ENCODE data around the gene EVA1B.

Gene EVA1B

DNA sequence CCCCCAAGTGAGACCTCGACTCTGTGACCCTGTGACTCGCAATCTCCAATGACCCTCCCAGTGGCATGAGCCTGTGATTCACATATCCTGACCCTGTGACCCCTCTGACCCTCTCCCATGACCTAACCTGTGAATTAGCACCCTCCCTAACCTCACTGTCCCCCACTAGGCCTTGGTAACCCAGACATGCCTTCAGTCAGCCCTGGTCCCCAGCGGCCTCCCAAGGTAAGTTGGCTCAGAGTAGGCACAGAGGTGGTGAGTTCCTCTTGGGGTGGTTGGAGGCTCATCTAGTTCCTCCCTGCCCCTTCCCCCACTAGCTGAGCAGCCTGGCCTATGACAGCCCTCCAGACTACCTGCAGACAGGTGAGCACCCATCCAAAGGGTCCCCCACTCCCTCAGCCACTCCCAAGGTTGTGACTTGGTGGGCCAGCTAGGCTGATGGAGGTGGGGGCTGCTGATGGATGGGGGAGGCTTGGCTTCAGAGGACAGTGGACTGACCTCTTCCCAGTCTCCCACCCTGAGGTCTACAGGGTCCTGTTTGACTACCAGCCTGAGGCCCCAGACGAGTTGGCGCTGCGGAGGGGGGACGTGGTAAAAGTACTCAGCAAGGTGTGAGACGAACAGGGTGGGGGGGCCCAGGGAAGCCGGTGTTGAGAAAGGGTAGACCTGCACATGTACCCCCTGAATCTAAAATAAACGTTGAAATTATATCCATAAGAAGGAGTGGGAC lies 15.7 kb downstream of the EVA1B start:
- peak overlapping the region; percentile 20 to 66; a peak in 3 of 4 replicates for H3K4me3 ChIP-seq (ENCODE audit: low read depth in 1 of 2, low read length in 2 of 2)
- H3K9me3 ChIP-seq (ENCODE audit: insufficient read depth, low read length, severe bottlenecking) = no peaks in the 10 kb centered on the region
- DNase-seq = no peak
- peak overlapping the region; percentile 82 for H2AFZ ChIP-seq (ENCODE audit: low read depth, low read length)
- no peaks in the 10 kb centered on the region for H3K79me2 ChIP-seq (ENCODE audit: insufficient read depth, low read length)
- H3K27ac ChIP-seq (ENCODE audit: low read length) = no peak overlapping the region; the same call in 1 of the 2 replicates
- 0 out of 2 replicates have a peak, but pooled peaks cover 3% of the 10 kb centered on the region for H4K20me1 ChIP-seq (ENCODE audit: insufficient read depth, low read length)
- H3K4me2 ChIP-seq (ENCODE audit: insufficient read depth, low read length) = peak overlapping the region; percentile 90
- peaks cover 13% of the 10 kb centered on the region for H3K36me3 ChIP-seq (ENCODE audit: insufficient read depth, low read length)
- no peak for TF ChIP-seq EZH2 (IDR thresholded peaks at IDR 0.05; ENCODE audit: borderline replicate concordance, low read depth, low read length, severe bottlenecking)
- TF ChIP-seq, protein P1, sequence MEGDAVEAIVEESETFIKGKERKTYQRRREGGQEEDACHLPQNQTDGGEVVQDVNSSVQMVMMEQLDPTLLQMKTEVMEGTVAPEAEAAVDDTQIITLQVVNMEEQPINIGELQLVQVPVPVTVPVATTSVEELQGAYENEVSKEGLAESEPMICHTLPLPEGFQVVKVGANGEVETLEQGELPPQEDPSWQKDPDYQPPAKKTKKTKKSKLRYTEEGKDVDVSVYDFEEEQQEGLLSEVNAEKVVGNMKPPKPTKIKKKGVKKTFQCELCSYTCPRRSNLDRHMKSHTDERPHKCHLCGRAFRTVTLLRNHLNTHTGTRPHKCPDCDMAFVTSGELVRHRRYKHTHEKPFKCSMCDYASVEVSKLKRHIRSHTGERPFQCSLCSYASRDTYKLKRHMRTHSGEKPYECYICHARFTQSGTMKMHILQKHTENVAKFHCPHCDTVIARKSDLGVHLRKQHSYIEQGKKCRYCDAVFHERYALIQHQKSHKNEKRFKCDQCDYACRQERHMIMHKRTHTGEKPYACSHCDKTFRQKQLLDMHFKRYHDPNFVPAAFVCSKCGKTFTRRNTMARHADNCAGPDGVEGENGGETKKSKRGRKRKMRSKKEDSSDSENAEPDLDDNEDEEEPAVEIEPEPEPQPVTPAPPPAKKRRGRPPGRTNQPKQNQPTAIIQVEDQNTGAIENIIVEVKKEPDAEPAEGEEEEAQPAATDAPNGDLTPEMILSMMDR (IDR thresholded peaks at IDR 0.05; ENCODE audit: borderline replicate concordance, extremely low read depth, low read length, poor library complexity, severe bottlenecking) = no peak
- no peaks in the 10 kb centered on the region for H3K27me3 ChIP-seq (ENCODE audit: insufficient read depth, low read length, poor library complexity)
- H3K4me1 ChIP-seq (ENCODE audit: insufficient read depth, low read length) = peaks cover 23% of the 10 kb centered on the region
- H3K9ac ChIP-seq (ENCODE audit: low read depth, low read length) = peak overlapping the region; percentile 63
- ATAC-seq (ENCODE audit: insufficient read depth, low read depth) = no peak

DNA sequence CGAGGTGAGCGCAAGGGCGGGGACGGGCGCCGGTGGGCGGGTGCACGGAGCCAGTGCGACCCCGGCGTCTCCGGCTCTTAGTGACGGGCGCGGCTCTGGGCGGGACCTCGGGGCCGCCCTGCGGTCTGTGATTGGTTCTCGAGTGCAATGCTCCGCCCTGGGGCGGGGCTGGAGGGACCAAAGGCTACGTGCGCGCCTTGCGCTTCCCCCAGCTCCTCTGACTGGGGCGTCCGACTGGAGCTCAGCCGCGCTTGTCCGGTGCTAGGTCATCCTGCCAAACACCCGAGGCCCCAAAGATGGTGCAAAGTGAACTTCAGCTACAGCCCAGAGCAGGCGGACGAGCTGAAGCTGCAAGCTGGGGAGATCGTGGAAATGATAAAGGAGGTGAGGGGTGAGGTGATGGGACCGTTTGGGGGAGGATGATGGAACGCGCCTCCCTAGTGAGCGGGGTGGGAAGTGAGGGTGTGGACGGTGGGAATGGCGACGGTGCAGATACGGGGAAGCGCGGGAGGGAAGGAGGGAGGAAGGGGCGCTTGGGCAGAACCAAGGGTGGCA lies 16.5 kb downstream of the EVA1B start:
- TF ChIP-seq, protein P1 (IDR thresholded peaks at IDR 0.05; ENCODE audit: borderline replicate concordance, extremely low read depth, low read length, poor library complexity, severe bottlenecking) = no peak
- no peak for TF ChIP-seq EZH2 (IDR thresholded peaks at IDR 0.05; ENCODE audit: borderline replicate concordance, low read depth, low read length, severe bottlenecking)
- peak overlapping the region; percentile 82 for H2AFZ ChIP-seq (ENCODE audit: low read depth, low read length)
- peaks cover 21% of the 10 kb centered on the region for H3K36me3 ChIP-seq (ENCODE audit: insufficient read depth, low read length)
- peaks cover 3% of the 10 kb centered on the region; the same call in 1 of the 2 replicates for H4K20me1 ChIP-seq (ENCODE audit: insufficient read depth, low read length)
- peak overlapping the region; percentile 20 to 66; a peak in 3 of 4 replicates for H3K4me3 ChIP-seq (ENCODE audit: low read depth in 1 of 2, low read length in 2 of 2)
- peak; percentile 99 for ATAC-seq (ENCODE audit: insufficient read depth, low read depth)
- DNase-seq = peak; percentile 96
- no peaks in the 10 kb centered on the region for H3K79me2 ChIP-seq (ENCODE audit: insufficient read depth, low read length)
- no peaks in the 10 kb centered on the region for H3K27me3 ChIP-seq (ENCODE audit: insufficient read depth, low read length, poor library complexity)
- no peaks in the 10 kb centered on the region for H3K9me3 ChIP-seq (ENCODE audit: insufficient read depth, low read length, severe bottlenecking)
- H3K9ac ChIP-seq (ENCODE audit: low read depth, low read length) = peak overlapping the region; percentile 63
- H3K27ac ChIP-seq (ENCODE audit: low read length) = peak overlapping the region; percentile 48
- peaks cover 23% of the 10 kb centered on the region for H3K4me1 ChIP-seq (ENCODE audit: insufficient read depth, low read length)
- H3K4me2 ChIP-seq (ENCODE audit: insufficient read depth, low read length) = peak overlapping the region; percentile 90

DNA sequence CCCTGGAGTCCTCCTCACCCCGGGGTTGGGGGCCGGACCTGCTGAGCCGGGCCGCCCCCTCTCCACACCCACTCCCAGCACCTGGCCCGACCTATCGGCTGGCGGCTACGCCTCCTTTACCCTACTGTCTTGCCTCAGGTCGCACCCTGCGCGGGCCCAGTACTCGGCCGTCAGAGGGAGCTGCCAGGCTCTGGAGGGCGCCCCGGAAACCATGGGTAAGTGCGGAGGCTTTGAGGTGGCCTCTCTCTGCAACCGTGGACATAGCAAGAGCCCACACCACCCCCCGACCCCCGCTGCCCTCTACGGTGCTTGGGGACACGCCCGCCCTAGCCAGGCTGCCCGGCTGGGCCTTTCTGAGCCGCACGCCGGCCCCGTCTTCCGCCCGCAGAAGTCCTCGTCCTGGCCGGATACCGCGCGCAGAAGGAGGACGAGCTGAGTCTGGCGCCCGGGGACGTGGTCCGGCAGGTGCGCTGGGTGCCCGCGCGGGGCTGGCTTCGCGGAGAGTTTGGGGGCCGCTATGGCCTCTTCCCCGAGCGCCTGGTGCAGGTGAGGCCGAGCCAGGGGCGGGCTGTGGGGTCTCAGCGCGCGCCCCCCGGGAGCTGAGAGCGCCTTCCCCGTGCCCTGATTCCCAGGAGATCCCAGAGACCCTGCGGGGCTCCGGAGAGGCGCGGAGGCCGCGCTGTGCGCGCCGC lies 17.1 kb downstream of the EVA1B start, which contains the start of gene SH3D21:
Gene SH3D21, plus strand, starts transcription at position 159 of the 692 bp plus-strand sequence. Its CDS starts 53 bp downstream, at position 212.
- peak within 1 kb of the TSS; percentile 20 to 66; a peak in 3 of 4 replicates for H3K4me3 ChIP-seq (ENCODE audit: low read depth in 1 of 2, low read length in 2 of 2)
- ATAC-seq (ENCODE audit: insufficient read depth, low read depth) (peak; percentile 31; the same call in 2 of the 3 replicates), DNase-seq (peak; percentile 15)
- peak within 1 kb of the TSS; percentile 63 for H3K9ac ChIP-seq (ENCODE audit: low read depth, low read length)
- H3K9me3 ChIP-seq (ENCODE audit: insufficient read depth, low read length, severe bottlenecking) = no peaks in the 10 kb centered on the region
- H3K36me3 ChIP-seq (ENCODE audit: insufficient read depth, low read length) = peaks cover 27% of the 10 kb centered on the region
- peak within 1 kb of the TSS; percentile 48 for H3K27ac ChIP-seq (ENCODE audit: low read length)
- H3K27me3 ChIP-seq (ENCODE audit: insufficient read depth, low read length, poor library complexity) = no peaks in the 10 kb centered on the region
- H3K4me2 ChIP-seq (ENCODE audit: insufficient read depth, low read length) = peak within 1 kb of the TSS; percentile 90
- peaks cover 3% of the 10 kb centered on the region; the same call in 1 of the 2 replicates for H4K20me1 ChIP-seq (ENCODE audit: insufficient read depth, low read length)
- H3K79me2 ChIP-seq (ENCODE audit: insufficient read depth, low read length) = no peaks in the 10 kb centered on the region
- H2AFZ ChIP-seq (ENCODE audit: low read depth, low read length) = peak within 1 kb of the TSS; percentile 82
- H3K4me1 ChIP-seq (ENCODE audit: insufficient read depth, low read length) = peaks cover 23% of the 10 kb centered on the region
- no peak for TF ChIP-seq EZH2 (IDR thresholded peaks at IDR 0.05; ENCODE audit: borderline replicate concordance, low read depth, low read length, severe bottlenecking)
- TF ChIP-seq, protein P1 (IDR thresholded peaks at IDR 0.05; ENCODE audit: borderline replicate concordance, extremely low read depth, low read length, poor library complexity, severe bottlenecking) = no peak

Measured in DND-41 (cell line).